ENCODE data around the gene ST3GAL5. TPM values are rescaled to one million over a fixed set of nuclear protein-coding genes. Genes with fewer than 3 reads are reported as not detected.

Gene ST3GAL5
- total and polyA plus RNA-seq, 10 donors, result 18.7 to 124 (median 74.1) TPM

DNA sequence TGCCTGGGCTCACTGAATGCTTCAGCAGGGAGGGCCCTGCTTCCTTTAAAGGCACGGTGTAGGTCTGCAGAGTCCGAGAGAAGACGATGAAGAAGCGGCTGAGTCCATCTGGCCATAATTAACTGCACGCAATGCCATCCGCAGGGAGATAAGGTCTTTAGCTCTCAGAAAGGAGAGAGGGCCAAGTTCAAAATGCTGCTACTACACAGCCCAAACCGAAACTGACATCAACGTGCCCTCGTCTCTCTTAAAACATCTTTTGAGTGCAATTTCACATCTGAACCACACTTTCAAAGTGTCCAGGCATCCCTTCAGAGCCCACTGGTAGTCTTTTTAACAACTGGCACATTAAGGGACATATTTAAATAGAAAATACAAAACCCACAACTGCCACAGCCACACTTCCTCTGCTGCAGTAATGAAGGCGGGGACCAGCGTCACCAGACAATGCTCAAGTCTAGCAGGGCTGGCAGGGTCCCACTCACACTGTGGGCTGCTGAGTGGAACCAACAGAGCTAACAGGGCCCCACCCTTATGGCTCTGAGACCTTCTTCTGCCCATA is 35.8 kb downstream of the ST3GAL5 start:
- Histone ChIP-seq H3K4me1 (peaks cover 32 to 81% (median 50%) of the 10 kb centered on the region in 6 donors), H3K27me3 (replicated peaks in 1 of 7) (no peaks in the 10 kb centered on the region), H3K4me3 (peak overlapping the region in 3 of 8 donors; percentile 3 to 48 (median 17)), H3K27ac (peak overlapping the region; percentile 89 to 96 (median 94)), H3K36me3 (peaks cover 0 to 83% (median 12%) of the 10 kb centered on the region in 6 donors), H3K9me3 (peaks cover 0 to 13% (median 0%) of the 10 kb centered on the region in 8 donors)
- TF ChIP-seq, protein P1, sequence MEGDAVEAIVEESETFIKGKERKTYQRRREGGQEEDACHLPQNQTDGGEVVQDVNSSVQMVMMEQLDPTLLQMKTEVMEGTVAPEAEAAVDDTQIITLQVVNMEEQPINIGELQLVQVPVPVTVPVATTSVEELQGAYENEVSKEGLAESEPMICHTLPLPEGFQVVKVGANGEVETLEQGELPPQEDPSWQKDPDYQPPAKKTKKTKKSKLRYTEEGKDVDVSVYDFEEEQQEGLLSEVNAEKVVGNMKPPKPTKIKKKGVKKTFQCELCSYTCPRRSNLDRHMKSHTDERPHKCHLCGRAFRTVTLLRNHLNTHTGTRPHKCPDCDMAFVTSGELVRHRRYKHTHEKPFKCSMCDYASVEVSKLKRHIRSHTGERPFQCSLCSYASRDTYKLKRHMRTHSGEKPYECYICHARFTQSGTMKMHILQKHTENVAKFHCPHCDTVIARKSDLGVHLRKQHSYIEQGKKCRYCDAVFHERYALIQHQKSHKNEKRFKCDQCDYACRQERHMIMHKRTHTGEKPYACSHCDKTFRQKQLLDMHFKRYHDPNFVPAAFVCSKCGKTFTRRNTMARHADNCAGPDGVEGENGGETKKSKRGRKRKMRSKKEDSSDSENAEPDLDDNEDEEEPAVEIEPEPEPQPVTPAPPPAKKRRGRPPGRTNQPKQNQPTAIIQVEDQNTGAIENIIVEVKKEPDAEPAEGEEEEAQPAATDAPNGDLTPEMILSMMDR (IDR thresholded peaks at IDR 0.05 in 8 of 11, conservative IDR thresholded peaks at IDR 0.05 in 3 of 11), result no peak
- TF ChIP-seq POLR2A (IDR thresholded peaks at IDR 0.05), result peak in 1 of 3 donors; percentile 25
- TF ChIP-seq POLR2AphosphoS5 (IDR thresholded peaks at IDR 0.05), result peak in 2 of 3 donors; percentile 78 to 81
- intact Hi-C loops (cut with DNase I; ENCODE audit: low total_unique reads), result no loop called here
- 20 to 38% (median 35%) methylated on average over 11 of the region's 11 CpGs for WGBS, 5 donors
- peak; percentile 93 for DNase-seq

DNA sequence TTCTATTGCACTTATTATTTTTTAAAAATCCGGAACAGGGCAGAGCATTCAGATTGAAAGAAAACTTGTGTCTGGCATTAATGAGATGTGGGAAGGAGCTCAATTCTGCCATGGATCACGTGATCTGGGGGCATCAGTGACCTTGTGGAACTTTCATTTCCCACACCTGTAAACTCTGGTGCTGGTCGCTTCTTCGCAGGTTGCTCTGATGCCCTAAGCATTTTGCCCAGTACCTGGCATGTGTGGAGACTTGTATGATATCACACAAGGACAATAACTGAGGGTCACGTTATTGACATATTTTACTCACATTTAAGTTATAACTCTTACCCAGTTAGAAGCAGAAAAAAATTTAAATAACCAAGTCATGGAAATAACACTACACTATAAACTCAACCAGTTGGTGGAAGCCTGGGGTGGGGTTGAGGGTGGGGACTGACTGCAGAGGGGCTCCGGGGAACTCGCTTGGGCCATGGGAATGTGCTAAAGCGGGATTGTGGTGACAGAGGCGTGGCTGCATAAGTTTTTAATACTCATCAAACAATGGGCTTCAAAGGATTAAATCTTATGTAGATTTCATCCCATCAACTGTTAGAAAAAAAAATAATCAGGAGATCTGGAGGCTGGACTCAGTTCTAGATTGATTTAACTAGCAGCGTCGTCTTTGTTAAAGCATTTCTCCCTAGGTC is 36.5 kb downstream of the ST3GAL5 start:
- H3K36me3 ChIP-seq, result peaks cover 0 to 83% (median 10%) of the 10 kb centered on the region in 6 donors
- no peaks in the 10 kb centered on the region for H3K27me3 ChIP-seq (replicated peaks in 1 of 7)
- DNase-seq, result no peak
- TF ChIP-seq POLR2A (IDR thresholded peaks at IDR 0.05), result no peak
- TF ChIP-seq, protein P1 (IDR thresholded peaks at IDR 0.05 in 8 of 11, conservative IDR thresholded peaks at IDR 0.05 in 3 of 11), result no peak
- TF ChIP-seq POLR2AphosphoS5 (IDR thresholded peaks at IDR 0.05), result no peak
- peaks cover 0 to 13% (median 0%) of the 10 kb centered on the region in 8 donors for H3K9me3 ChIP-seq
- intact Hi-C loops (cut with DNase I; ENCODE audit: low total_unique reads), result no loop called here
- 73 to 84% (median 82%) methylated on average over 11 of the region's 11 CpGs for WGBS, 5 donors
- H3K27ac ChIP-seq, result peak overlapping the region; percentile 89 to 96 (median 94)
- peaks cover 32 to 88% (median 50%) of the 10 kb centered on the region in 6 donors for H3K4me1 ChIP-seq
- peak overlapping the region in 3 of 8 donors; percentile 2 to 48 (median 17) for H3K4me3 ChIP-seq

DNA sequence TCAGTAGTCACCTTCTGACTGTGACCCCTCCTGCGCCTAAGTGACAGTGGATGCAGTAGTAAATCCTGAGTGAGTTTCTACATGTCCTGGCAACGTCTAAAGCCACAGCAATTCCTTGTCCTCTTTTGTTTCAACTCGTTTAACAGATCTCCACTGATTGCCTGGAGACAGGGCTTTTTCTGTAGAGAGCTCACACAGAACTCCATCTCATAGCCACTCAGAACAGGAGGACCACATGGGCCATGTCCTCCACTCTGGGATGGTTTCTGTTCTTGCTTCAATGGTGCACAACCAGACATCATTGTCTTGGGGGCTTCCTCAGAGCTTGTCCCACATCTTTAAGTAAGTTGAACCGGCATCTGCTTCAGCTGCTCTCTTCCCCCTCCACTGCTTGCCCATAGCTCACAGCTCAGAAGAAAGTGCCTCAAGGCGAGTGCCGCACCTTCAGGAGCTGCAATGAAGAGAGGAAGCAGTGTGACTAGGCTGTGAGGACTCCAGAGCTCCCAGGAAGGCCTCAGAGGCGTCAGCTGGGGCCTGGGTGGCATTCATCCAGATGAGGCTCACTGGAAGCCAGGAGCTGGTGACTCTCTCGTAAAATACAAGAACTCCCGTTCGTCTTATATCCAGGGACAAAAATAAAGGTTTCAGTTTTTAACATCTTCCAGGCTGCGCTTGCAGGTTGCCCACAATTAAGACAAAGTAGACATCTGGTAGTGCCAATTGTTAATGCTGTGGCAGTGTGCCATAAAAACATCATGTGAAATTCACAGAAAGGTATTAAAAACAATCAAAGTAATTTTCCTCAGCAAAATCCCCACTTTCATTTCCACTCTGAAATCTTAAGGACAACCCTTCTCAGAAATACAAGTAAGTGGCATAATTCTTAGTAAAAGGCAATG is 37.3 kb downstream of the ST3GAL5 start:
- Histone ChIP-seq H3K27me3 (replicated peaks in 1 of 7) (no peaks in the 10 kb centered on the region), H3K4me1 (peaks cover 32 to 96% (median 50%) of the 10 kb centered on the region in 6 donors), H3K9me3 (peaks cover 0 to 13% (median 0%) of the 10 kb centered on the region in 8 donors), H3K4me3 (peak overlapping the region in 1 of 8 donors; percentile 48), H3K36me3 (peaks cover 0 to 83% (median 12%) of the 10 kb centered on the region in 6 donors), H3K27ac (peak overlapping the region; percentile 89 to 96 (median 94))
- intact Hi-C loops (cut with DNase I; ENCODE audit: low total_unique reads), result no loop called here
- TF ChIP-seq POLR2A (IDR thresholded peaks at IDR 0.05) (no peak), POLR2AphosphoS5 (IDR thresholded peaks at IDR 0.05) (peak in 1 of 3 donors; percentile 42)
- TF ChIP-seq, protein P1 (IDR thresholded peaks at IDR 0.05 in 8 of 11, conservative IDR thresholded peaks at IDR 0.05 in 3 of 11), result no peak
- DNase-seq, result no peak
- WGBS, 5 donors, result 63 to 76% (median 71%) methylated on average over 11 of the region's 11 CpGs
